A673 (cell line): Measurements from ENCODE around the gene TPX2.

Experiments used
- EZH2 ChIP-seq: fragments of 200-600 bp; sonication (generic); IDR thresholded peaks from 2 replicates; pipeline ENCODE4 v1.6.1; 2017; ENCODE audit warnings: borderline replicate concordance, low read depth, mild to moderate bottlenecking, mixed read lengths, antibody characterized with exemption, low read length; ENCODE audit not compliant: poor library complexity, severe bottlenecking
- TF ChIP-seq, protein P1 (sequence below): fragments of 300-800, 200-600 bp; sonication (generic); conservative IDR thresholded peaks from 2 replicates; pipeline ENCODE4 v1.5.1; 2017; ENCODE audit warnings: low read depth, mild to moderate bottlenecking, antibody characterized with exemption, low read length, moderate library complexity, mixed read lengths

- TF ChIP-seq, protein P1, sequence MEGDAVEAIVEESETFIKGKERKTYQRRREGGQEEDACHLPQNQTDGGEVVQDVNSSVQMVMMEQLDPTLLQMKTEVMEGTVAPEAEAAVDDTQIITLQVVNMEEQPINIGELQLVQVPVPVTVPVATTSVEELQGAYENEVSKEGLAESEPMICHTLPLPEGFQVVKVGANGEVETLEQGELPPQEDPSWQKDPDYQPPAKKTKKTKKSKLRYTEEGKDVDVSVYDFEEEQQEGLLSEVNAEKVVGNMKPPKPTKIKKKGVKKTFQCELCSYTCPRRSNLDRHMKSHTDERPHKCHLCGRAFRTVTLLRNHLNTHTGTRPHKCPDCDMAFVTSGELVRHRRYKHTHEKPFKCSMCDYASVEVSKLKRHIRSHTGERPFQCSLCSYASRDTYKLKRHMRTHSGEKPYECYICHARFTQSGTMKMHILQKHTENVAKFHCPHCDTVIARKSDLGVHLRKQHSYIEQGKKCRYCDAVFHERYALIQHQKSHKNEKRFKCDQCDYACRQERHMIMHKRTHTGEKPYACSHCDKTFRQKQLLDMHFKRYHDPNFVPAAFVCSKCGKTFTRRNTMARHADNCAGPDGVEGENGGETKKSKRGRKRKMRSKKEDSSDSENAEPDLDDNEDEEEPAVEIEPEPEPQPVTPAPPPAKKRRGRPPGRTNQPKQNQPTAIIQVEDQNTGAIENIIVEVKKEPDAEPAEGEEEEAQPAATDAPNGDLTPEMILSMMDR, result no peak
- TF ChIP-seq EZH2, result no peak
These were observed 100.8 kb downstream of the TPX2 start for GRCh38 chr20:31839782-31840487.
